Erythroblast (primary cell): Measurements from ENCODE around the gene RIN3.

ENCODE experiments used
- DNase-seq, 2 experiments: peaks; one replicate each; lab custom pipeline; 2025; lab: John Stamatoyannopoulos, UW
- GATA1 ChIP-seq: IDR thresholded peaks from 2 replicates; pipeline ENCODE4 v1.6.1; 2011; ENCODE audit warnings: low read depth, mild to moderate bottlenecking, control low read depth, low read length, moderate library complexity
- POLR2A ChIP-seq: IDR thresholded peaks from 2 replicates; pipeline ENCODE4 v1.6.1; 2011; ENCODE audit warnings: mild to moderate bottlenecking, low read length

RIN3 gene

GRCh38 chr14:92597906-92598905 lies 84.6 kb downstream of the RIN3 start:
- DNase-seq: no peak
- TF ChIP-seq GATA1 (no peak), POLR2A (no peak)

GRCh38 chr14:92599811-92600210 lies 86.2 kb downstream of the RIN3 start:
- TF ChIP-seq GATA1: no peak
- no peak for TF ChIP-seq POLR2A
- no peak for DNase-seq

GRCh38 chr14:92600318-92601053 lies 86.9 kb downstream of the RIN3 start:
- TF ChIP-seq POLR2A: no peak
- no peak for TF ChIP-seq GATA1
- DNase-seq: no peak

GRCh38 chr14:92601131-92601710 lies 87.6 kb downstream of the RIN3 start:
- DNase-seq: no peak
- TF ChIP-seq POLR2A (no peak), GATA1 (no peak)

- DNase-seq: no peak
- TF ChIP-seq GATA1 (no peak), POLR2A (no peak)
These were observed 88.3 kb downstream of the RIN3 start for GRCh38 chr14:92601757-92602417.

GRCh38 chr14:92603309-92604242 lies 90.0 kb downstream of the RIN3 start:
- DNase-seq: no peak
- TF ChIP-seq GATA1 (no peak), POLR2A (no peak)

- TF ChIP-seq GATA1 (no peak), POLR2A (no peak)
- DNase-seq: no peak
These were observed 91.8 kb downstream of the RIN3 start for GRCh38 chr14:92605274-92605940.

- no peak for DNase-seq
- TF ChIP-seq POLR2A: no peak
- no peak for TF ChIP-seq GATA1
These were observed 93.7 kb downstream of the RIN3 start for GRCh38 chr14:92607251-92607650.

- no peak for DNase-seq
- TF ChIP-seq GATA1 (no peak), POLR2A (no peak)
These were observed 94.3 kb downstream of the RIN3 start for GRCh38 chr14:92607702-92608429.

- TF ChIP-seq POLR2A: no peak
- TF ChIP-seq GATA1: no peak
- DNase-seq: no peak
These were observed 96.4 kb downstream of the RIN3 start for GRCh38 chr14:92609955-92610354.

GRCh38 chr14:92610849-92611271 lies 97.3 kb downstream of the RIN3 start:
- no peak for DNase-seq

More at GRCh38 chr14:92610849-92611271, 97.3 kb downstream of the RIN3 start:
- TF ChIP-seq GATA1 (no peak), POLR2A (no peak)
